HG03103 (cell line): Measurements from ENCODE around the gene FXYD5.
A peak's percentile ranks its signal among the peaks of the same experiment; 100 is the strongest.
"Not testable (repeated sequence)": the region's sequence is repeated elsewhere in the genome, so short reads cannot be mapped to it uniquely, and the experiment has no call there.

ENCODE experiments used
- ATAC-seq: cut with Tn5 transposase; IDR thresholded peaks from one replicate; pipeline ENCODE4 v1.9.1; 2021; ENCODE audit warnings: low read depth; ENCODE audit not compliant: unreplicated experiment

The FXYD5 gene

DNA sequence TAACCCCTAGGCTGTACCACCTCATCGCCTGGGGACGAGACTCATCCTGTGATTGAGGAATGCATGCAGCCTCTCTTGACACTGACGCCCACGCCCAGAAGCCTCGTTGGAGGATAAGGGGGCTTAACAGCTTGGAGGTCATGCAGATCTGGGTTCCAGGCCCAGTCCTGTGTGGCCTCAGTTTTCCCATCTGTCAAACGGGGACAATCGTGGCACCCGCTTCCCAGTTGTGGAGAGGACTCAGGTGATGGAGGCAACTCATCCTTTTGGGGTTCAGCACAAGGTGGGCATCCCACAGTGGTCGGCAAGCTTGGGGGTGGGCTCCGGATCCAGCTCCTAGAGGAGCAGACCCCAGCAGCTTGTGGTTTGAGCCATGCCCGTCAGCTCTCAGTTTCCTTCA is 18.3 kb upstream of the FXYD5 start:
- no peak for ATAC-seq

DNA sequence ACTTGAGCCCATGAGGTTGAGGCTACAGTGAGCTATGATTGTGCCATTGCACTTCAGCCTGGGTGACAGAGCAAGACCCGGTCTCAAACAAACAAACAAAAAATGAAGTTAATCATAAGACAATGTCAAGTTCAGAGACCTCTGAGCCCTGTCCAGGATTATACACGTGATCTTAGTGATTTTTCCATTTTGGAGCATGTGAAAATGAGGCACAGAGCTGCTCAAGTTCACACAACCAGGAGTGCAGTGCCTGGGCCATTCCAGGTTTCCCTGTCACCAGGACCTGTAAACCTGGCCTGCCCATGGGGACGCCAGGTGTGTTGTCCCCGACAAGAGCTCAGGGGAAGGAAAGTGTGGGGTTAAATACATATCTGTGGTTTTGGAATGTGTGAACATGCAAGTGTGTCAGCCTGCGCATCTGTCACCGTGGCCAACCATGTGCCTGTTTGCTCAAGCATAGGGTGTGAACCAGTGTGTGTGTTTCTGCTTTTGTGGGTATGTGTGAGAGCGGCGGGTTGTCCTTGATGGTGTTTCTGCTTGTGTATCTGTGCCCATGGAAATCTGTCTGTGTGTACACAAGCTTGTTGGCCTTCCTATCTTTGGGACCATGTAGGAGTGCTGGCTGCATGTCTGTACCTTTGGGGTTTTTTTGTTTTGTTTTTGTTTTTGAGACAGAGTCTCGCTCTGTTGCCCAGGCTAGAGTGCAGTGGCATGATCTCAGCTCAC is 17.4 kb upstream of the FXYD5 start:
- ATAC-seq, result no peak

DNA sequence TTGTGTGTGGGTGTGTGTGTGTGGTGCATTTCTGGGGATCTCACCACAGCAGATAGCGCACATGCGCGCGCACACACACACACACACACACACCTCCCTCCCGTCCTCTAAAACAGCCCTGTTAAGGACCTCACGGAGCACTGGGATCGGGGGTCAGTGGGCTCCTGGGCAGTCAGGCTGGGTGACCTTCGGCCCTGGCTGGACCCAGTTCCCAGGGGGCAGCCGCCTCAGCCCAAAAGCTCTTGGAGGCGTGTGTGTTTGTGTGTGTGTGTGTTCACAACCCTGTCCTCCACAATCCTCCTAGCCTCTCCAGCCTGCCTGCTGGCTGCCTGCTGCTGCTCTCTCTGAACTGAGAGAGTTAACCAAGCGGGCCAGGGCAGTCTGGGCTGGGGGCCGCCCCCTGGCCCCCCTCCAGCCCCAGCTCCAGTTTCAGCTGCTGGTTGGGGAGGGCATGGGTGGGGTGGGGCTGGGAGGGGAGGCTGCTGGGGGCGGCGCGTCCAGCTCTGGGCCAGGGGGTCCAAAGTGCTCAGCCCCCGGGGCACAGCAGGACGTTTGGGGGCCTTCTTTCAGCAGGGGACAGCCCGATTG is 16.1 kb upstream of the FXYD5 start, which contains the start of gene FXYD1:
Gene FXYD1 (plus strand): TSS at position 520 of the 588 bp plus-strand sequence. CDS start 1,256 bp downstream, outside the sequence.
- ATAC-seq, result no peak

DNA sequence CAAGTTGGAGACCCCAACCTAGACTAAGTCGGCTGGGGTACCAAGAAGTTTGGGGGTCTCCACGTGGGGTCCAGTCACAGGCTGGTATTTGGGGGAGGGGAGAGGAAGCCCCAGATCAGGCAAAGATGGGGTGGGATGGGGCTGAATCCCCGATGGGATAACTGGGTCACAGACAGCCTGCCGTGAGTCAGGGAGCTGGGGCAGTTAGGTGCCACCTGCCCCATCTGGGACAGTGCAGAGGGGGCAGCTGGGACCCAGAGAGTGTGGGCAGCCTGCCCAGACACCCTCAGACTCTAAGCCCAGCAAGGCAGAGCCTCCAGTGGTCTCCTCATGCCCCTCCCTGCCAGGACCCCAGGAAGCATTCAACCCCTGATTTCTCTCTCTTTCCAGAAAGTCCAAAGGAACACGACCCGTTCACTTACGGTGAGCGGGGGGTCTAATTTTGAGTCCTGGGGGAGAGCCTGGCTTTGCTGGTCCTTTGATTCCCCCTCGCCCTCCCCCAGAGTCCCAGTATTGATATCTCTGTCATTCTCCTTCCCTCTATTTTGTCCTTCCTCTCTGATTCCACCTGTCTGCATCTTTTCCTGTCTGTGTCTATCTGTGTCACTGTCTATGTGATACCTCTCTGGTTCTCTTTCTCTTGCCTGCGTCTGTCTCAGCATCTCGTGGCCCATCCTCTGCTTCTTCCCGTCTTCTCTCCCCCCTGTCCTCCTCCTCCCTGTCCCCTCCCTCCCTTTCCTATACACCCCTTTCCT is 14.2 kb upstream of the FXYD5 start:
- ATAC-seq, result no peak

DNA sequence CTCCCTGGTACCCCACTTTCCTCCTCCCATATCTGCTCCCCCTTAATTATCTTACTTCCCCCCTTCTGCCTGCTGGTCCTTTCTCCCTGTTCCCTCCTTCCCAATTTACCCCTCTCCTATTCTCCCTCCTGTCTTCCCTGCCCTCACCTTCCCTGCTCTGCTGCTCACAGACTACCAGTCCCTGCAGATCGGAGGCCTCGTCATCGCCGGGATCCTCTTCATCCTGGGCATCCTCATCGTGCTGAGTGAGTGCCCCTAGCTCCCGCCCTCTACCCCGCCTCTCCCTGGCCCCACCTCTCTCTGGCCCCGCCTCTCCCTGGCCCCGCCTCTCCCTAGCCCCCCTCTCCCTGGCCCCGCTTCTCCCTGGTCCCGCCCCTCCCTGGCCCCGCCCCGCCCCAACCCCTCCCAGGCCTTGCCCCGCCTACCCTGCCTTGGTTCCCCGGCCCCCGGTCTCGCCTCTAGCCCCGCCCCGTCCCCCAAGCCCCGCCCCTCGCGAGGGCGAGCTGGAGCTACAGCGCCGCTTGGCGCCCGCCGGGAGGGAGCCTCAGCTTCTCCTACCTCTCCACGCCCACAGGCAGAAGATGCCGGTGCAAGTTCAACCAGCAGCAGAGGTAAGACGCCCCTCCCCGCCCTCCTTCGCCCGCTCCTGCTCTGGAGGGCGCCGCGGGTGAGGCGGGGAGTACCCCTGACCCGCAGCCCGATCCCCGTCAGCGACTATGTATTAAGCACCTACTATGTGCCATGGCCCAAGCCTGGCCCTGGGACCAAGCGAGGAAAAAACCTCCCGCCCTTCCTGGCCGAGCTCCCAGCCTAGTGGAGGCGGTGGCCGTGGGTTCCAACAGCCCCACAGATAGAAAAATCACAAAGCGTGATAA is 13.3 kb upstream of the FXYD5 start:
- ATAC-seq, result peak; percentile 66

DNA sequence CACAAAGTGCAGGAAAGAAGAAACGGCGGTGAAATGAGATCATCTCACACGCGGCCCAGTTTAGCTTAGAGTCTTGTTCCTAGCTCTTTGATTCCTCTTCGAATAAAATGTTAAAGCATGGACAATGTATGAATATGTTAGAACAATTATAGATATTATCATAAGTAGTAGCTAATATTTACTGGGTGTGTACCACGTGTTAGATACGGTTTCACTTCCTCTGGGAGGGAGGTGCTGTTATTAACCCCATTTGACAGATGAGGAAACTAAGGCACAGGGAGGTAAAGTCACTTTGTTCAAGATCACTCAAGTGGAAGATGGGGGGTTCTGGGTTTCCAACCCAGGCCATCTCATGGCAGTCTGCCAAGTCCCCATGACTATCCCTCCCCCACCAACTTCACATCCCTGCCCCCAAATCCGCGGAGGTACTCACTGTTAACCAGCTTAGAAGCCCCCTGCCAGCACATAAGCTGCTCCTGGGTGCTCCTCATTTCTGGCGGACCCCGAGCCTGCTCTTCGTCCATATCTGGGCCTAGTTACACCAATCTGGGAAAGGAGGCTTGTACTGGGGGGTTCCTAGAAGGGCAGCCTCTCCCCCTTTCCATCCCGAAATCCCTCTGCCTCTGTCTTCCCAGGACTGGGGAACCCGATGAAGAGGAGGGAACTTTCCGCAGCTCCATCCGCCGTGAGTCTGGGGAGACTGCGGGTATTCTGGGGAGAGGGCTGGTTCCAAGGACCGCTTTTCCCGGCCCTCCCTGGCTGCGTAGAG is 12.5 kb upstream of the FXYD5 start:
- no peak for ATAC-seq

DNA sequence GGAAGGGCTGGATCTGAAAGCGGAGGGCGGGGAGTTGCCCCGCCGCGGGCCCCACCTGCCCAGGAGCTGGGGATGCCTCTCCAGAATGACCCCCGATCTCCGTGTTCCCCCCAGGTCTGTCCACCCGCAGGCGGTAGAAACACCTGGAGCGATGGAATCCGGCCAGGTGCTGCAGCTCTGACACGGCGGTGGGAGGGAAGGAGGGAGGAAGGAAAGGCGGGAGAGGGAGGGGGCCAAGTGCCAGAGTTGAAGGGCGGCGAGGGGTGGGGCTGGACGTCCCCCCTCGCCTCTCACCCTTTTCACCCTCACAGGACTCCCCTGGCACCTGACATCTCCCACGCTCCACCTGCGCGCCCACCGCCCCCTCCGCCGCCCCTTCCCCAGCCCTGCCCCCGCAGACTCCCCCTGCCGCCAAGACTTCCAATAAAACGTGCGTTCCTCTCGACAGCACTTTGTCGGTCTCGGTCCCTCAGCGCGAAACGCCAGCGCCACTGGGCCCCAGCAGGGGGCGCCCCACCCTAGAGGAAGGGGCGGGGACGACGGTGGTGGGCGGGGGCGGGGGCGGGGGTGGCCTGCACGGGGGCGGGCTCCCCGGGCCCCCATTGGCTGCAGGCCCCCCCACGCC is 11.8 kb upstream of the FXYD5 start:
- ATAC-seq, result no peak

DNA sequence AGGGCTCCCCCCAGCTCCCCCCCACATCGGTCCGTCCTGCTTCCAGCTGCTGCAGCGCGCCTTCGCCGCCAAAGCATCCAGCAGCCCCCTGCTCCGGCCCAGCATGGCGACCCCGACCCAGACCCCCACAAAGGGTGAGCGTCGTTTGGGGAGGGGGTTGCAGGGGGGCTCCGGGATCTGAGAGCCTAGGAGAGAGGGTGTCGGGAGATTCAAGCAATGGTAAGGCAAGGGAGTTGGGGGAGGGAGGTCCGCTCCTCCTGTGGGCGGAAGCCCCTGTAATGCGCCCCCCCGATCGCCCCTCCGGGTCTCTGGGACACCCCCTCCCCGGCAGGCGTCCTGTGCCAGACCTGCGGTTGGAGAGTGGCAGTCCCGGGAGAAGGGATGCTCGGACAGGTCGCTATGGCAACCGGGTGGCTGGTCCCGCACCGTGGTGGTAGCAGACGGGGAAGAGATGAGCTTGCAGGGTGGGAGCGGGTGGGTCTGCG is 11.3 kb upstream of the FXYD5 start, which contains the start of gene FXYD7:
Gene FXYD7 (plus strand): TSS at position 25 of the 485 bp plus-strand sequence. CDS start 79 bp downstream, at position 104.
- ATAC-seq, result no peak

DNA sequence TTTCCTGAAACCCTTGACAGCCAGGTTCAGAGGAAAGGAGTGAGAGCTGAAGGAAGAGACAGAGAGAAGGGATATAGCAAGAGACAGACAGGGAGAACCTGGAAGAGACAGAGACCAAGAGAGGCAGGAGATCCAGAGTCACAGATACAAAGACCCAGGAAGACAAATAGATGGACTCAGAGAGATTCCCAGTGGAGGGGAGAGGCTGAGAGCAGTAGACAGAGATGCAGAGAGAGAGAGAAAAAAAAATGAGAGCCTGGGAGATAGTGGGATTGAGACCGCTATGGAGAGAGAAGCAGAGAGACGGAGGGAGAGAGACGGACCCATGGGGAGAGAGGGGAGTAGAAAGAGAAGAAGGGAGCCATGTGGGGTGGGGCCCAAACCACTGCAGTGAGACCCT is 10.7 kb upstream of the FXYD5 start:
- ATAC-seq, result no peak

DNA sequence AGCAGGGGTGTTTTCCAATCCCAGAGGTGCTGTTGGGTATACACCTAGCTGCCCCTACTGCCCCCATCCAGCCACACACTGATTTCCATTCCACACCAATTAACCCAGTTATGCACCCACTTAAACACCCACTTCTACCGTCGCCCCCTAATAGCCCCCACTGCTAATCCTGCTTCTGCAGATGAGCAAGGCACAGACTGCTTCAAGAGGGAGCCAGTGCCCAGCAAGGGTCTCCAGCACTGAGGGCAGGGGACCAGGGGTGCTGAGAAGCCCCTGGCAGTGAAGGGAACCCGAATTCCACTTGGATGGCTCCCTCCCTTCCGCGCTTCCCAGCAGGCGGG is 10.3 kb upstream of the FXYD5 start:
- no peak for ATAC-seq

DNA sequence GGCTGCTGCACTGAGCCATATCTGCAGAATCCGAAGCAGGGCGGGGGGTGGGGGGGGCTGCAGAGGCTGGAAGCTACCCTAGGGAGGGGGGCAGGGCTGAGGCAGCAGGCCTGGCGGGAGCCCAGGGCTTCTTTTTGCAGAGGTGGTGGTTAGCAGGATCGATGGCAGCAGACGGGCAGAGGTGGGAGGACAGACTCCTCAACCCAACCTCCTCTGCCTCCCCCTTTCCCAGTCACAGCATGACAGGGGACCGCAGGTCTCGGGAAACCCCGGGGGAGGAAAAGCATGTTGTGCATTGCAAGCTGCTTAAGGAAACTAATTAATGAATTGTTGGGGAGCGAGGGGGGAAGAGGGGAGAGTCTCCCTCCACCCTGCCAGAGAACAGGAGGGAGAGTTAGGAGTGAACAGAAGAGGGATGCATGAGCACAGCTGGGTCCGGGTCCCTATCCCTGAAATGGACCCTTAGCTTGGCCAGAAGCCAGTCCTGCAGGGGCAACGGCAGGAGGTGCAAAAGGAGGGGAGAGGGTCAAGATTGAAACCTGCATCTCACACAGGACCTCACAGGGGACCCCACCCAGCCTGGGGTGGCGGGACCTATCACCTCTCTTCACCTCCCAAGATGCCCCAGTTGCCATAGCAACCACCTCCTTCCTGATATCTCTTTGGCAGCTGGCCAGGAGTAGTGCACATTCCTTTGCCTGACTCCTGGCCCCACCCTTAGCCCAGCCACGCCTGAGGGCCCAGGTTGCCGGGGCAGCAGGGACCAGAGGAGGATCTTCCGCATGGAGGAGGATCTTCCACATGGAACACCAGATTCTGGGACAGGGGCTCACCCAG is 9.7 kb upstream of the FXYD5 start:
- no peak for ATAC-seq

DNA sequence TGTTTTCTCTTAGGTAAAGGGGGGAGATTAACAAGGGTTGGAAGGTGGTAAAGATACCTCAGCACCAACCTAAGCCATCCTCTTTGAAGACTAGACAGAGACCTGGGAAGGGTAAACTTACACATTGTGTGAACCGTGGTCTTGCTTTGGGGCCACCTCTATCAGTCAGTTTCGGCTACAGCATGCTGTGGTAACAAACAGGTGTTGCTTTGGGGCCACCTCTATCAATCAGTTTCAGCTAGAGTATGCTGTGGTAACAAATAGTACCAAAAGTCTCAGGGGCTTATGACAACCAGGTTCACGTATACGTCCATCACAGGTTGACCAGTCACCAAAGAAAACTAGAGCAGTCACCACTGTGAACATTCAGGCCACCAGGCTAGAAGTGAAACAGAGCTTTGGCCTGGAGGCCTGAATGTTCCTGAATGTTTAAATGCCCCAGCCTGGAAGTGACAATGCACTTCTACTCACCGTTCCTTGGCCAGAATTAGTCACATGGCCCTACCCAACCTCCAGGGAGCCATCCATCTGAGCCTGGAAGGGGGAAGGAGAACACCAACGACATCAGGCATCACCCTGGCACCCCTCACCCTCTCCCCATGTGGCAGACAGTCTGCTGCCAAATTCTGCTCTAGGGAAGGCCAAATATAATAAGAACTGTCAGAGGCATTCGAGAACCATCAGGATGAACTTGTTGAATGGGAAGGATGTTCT is 7.6 kb upstream of the FXYD5 start:
- no peak for ATAC-seq

DNA sequence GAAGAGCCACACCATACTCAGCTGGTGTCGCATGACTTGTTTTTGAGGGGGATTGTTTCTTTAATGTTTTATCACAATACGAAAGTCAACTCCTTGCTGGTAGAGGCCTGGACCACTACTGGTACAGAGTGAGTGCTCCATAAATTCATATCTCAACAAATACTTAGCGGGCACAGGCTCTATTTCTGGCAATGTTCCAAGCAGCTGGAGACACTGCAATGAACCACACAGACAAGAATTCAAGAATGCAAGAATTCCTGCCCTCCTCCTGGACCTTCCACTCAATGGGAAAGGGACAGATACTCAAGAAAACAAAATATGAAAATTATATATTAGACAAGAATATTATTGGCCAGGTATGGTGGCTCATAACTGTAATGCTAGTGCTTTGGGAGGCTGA is 5.1 kb upstream of the FXYD5 start:
- no peak for ATAC-seq

DNA sequence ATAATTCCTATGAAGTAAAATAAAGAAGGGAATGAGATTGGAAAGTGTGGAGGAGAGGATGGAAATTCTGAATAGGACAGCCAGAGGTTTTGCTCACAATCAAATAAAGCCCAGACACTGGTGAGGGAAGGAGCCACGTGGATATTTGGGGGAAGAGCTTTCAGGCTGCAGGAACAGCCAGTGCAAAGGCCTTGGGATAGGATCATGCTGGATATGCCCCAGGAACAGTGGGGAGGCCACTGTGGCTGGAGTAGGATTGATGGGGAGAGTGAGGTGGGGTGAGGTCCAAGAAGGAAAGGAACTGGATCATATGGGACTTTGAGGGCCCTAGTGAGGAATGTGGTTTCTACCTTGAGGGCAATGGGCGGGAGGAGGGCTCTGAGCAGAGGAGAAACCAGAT is 4.1 kb upstream of the FXYD5 start:
- ATAC-seq, result no peak

DNA sequence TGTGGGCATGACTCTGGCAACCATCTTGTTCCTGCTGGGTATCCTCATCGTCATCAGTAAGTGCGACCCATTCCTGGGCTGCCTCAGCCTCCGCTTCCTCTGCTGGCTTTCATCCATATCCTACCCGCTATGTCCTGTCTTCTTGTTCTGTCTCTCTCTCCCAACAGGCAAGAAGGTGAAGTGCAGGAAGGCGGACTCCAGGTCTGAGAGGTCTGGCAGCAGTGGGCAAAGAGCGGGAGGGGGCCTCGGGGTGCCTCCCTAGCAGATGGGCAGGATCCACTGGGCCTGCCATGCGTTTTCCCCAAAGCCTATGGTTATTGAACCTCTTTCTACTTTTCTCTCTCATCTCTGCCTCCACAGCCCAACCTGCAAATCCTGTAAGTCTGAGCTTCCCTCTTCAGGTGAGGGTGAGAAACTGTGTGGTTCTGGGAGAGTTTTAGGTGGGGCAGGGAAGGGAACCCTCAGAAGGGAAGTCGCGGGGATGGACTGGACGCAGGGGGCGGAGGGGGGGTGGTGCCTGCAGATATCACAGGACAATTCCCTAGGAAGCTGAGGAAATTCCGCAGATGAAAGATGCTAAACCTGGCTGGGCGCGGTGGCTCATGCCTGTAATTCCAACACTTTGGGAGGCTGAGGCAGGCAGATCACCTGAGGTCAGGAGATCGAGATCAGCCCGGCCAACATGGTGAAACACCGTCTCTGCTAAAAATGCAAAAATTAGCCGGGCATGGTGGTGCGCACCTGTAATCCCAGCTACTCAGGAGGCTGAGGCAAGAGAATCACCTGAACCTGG is 3.1 kb upstream of the FXYD5 start:
- no peak for ATAC-seq

DNA sequence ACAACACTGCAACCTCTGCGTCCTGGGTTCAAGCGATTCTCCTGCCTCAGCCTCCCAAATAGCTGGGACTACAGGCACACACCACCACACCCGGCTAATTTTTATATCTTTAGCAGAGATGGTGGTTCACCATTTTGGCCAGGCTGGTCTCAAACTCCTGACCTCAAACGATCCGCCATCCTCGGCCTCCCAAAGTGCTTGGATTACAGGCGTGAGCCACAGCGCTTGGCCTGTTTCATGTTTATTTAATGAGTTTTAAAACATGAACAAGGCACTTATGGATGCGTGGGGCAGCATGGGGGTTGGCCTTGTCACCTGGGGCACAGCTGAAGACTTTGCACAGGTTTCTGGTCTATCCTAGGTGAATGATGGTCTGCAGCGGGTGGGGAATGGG is 1.4 kb upstream of the FXYD5 start:
- not testable (repeated sequence) for ATAC-seq
